Natural killer cell treated with Interleukin-12 subunit alpha and Interleukin-12 subunit beta and Interleukin-15 and Interleukin-18, amount 100 ng/mL, for 72 hours (primary cell): ENCODE data around the gene RMRP. TPM values are rescaled to one million over a fixed set of nuclear protein-coding genes. Genes with fewer than 3 reads are reported as not detected.
A peak's percentile ranks its signal among the peaks of the same experiment; 100 is the strongest.

Source experiments
- ATAC-seq, 2 donors: fragments of 150-1000 bp; cut with Tn5 transposase in 1 of 2; sonication (Bioruptor Pico), chemical (Tn5 transposase) in 1 of 2; 2 replicates each; pipeline ENCODE4 v1.10.0; 2021
- DNase-seq: peaks from one replicate; pipeline ENCODE4 v3.0.0; 2022; ENCODE audit warnings: low spot score
- H3K27ac Mint-ChIP-seq, 2 donors: 1 replicate in 1 of 2; 2 replicates in 1 of 2; pipeline ENCODE4 v1.8.0; 2022; ENCODE audit warnings: mixed read lengths in 2 of 2, mild to moderate bottlenecking in 1 of 2, moderate library complexity in 1 of 2
- H3K27me3 Mint-ChIP-seq, 2 donors: 1 replicate in 1 of 2; 2 replicates in 1 of 2; pipeline ENCODE4 v1.8.0; 2022; ENCODE audit warnings: mixed read lengths in 2 of 2
- H3K36me3 Mint-ChIP-seq: one replicate; pipeline ENCODE4 v1.8.0; 2022; ENCODE audit warnings: mixed read lengths
- H3K4me1 Mint-ChIP-seq, 2 donors: 1 replicate in 1 of 2; 2 replicates in 1 of 2; pipeline ENCODE4 v1.8.0; 2022; ENCODE audit warnings: low read depth in 2 of 2, mixed read lengths in 2 of 2, mild to moderate bottlenecking in 1 of 2
- H3K4me3 Mint-ChIP-seq: one replicate; pipeline ENCODE4 v1.8.0; 2022; ENCODE audit warnings: mixed read lengths
- H3K9me3 Mint-ChIP-seq: 2 replicates; pipeline ENCODE4 v1.8.0; 2022; ENCODE audit warnings: mixed read lengths
- total RNA-seq, 2 donors: library from RNA; stranded (reverse); gene quantifications; one replicate each; pipeline ENCODE4 v1.2.3, GENCODE V29; 2022

The RMRP gene
- 1,000 to 10,000 TPM; 3,856 to 4,437 TPM for total RNA-seq

DNA sequence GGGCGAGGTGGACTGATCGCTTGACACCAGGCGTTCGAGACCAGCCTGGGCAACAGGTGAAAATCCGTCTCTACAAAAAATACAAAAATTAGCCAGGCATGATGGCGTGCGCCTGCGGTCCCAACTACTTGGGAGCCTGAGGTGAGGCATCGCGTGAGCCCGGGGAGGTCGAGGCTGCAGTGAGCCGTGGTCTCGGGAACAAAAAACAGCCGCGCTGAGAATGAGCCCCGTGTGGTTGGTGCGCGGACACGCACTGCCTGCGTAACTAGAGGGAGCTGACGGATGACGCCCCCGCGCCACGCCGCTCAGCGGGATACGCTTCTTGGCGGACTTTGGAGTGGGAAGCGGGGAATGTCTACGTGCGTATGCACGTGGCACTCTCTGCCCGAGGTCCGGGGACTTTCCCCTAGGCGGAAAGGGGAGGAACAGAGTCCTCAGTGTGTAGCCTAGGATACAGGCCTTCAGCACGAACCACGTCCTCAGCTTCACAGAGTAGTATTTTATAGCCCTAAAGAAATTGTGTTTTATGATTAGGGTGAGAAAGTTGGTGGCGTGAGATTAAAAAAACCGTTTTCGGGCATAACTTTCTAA is at the start of gene RMRP:
RMRP (minus strand) TSS at position 474 of the 591 bp plus-strand sequence.
- Mint-ChIP-seq H3K27me3 (no peaks in the 10 kb centered on the region), H3K36me3 (peaks cover 6% of the 10 kb centered on the region), H3K4me3 (peak within 1 kb of the TSS; percentile 88), H3K27ac (peak within 1 kb of the TSS; percentile 99), H3K9me3 (no peaks in the 10 kb centered on the region), H3K4me1 (peaks cover 56 to 58% of the 10 kb centered on the region in 2 donors)
- peak; percentile 97 for DNase-seq
- peak; percentile 95 to 96 for ATAC-seq

DNA sequence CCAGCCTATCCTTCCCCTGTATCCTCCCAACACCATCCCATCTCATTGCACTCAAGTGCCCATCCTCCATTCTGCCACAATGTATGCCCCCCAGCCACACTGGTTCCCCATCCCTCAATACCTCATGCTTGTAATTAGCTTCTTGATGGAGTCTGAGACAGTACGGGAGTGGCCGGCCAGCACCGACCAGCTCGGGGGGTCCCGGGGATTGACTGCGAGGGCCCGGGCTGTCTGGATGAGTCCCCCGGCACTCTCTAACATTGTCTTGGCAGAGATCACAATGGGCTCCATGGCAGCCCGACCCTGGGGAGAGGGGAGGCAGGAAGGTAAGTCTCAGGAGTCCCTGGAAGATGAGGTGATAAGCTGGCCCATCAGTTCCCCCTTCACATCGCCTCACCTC is 49.1 kb upstream of the RMRP start:
- H3K27ac Mint-ChIP-seq, result peak overlapping the region; percentile 20 to 64

DNA sequence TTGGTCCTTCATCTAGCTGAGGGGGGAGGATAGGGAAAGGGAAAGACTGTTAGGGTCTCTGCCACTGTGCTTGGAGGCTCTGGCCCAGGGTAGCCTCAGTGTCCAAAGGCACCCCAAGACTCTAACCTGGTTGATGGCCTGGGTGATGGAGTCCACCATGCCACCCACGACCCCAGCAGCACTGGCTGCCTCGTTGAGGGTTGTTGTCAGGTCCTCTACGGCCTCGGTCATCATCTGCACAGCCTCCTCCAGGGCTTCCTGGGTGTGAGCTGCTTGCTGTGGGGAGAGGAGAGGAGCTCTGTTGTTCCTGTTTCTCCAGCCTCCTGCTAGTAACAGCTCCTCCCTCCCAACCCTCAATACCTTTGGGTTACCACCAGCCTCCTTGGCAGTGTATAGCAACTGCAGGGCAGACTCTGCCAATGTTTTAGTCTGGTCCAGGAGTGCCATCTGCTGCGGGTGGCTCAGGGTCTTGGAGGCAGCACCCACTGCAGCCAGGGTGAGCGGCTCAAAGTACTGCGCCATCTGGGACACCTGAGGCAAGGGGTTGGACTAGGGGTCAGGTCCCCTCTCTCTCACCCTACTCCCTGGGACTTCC is 48.1 kb upstream of the RMRP start:
- ATAC-seq, result peak in 1 of 2 donors; percentile 13
- Mint-ChIP-seq H3K27ac (no peak overlapping the region), H3K9me3 (no peaks in the 10 kb centered on the region), H3K36me3 (peaks cover 36% of the 10 kb centered on the region), H3K4me3 (no peak overlapping the region), H3K27me3 (no peaks in the 10 kb centered on the region), H3K4me1 (peaks cover 0 to 7% of the 10 kb centered on the region in 2 donors)
- DNase-seq, result no peak

More for the DNA sequence above, 49.1 kb upstream of the RMRP start:
- H3K4me3 Mint-ChIP-seq, result no peak overlapping the region
- H3K9me3 Mint-ChIP-seq, result no peaks in the 10 kb centered on the region
- peaks cover 47% of the 10 kb centered on the region for H3K36me3 Mint-ChIP-seq
- no peaks in the 10 kb centered on the region for H3K27me3 Mint-ChIP-seq
- H3K4me1 Mint-ChIP-seq, result peaks cover 0 to 11% of the 10 kb centered on the region in 2 donors
- no peak for ATAC-seq
- no peak for DNase-seq

DNA sequence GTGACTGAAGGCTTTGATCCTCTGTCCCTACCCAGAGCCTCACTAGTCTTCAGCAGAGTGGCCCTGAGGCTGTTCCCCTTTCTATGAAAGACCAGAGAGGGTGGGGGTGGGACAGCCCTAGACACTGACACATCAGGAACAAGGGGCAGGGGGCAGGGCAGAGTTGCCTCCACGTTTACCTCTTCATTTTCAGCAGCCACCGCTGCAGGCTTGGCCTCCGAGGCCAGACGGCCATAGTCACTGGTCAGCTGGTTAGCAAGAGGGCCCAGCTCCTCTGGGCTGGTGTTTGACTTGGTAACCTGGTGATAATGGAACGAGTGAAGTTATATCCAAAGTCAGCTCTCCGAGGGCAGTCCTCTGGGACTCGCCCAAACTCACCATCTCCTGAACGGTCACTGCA is 47.6 kb upstream of the RMRP start:
- peaks cover 31% of the 10 kb centered on the region for H3K36me3 Mint-ChIP-seq
- H3K4me3 Mint-ChIP-seq, result no peak overlapping the region
- H3K27me3 Mint-ChIP-seq, result no peaks in the 10 kb centered on the region
- H3K4me1 Mint-ChIP-seq, result peaks cover 0 to 7% of the 10 kb centered on the region in 2 donors
- H3K27ac Mint-ChIP-seq, result no peak overlapping the region
- no peaks in the 10 kb centered on the region for H3K9me3 Mint-ChIP-seq
- DNase-seq, result no peak
- no peak for ATAC-seq

GRCh38 chr9:35703906-35704672 is 46.3 kb upstream of the RMRP start:
- Mint-ChIP-seq H3K4me1 (peaks cover 0 to 7% of the 10 kb centered on the region in 2 donors), H3K36me3 (peaks cover 28% of the 10 kb centered on the region), H3K9me3 (no peaks in the 10 kb centered on the region), H3K27ac (no peak overlapping the region), H3K27me3 (no peaks in the 10 kb centered on the region), H3K4me3 (no peak overlapping the region)
- DNase-seq (no peak), ATAC-seq (no peak)

GRCh38 chr9:35702696-35703095 is 44.9 kb upstream of the RMRP start:
- Mint-ChIP-seq H3K4me3 (no peak overlapping the region), H3K36me3 (peaks cover 14% of the 10 kb centered on the region), H3K9me3 (no peaks in the 10 kb centered on the region), H3K4me1 (peaks cover 0 to 6% of the 10 kb centered on the region in 2 donors), H3K27me3 (no peaks in the 10 kb centered on the region), H3K27ac (no peak overlapping the region)
- ATAC-seq (no peak), DNase-seq (no peak)

DNA sequence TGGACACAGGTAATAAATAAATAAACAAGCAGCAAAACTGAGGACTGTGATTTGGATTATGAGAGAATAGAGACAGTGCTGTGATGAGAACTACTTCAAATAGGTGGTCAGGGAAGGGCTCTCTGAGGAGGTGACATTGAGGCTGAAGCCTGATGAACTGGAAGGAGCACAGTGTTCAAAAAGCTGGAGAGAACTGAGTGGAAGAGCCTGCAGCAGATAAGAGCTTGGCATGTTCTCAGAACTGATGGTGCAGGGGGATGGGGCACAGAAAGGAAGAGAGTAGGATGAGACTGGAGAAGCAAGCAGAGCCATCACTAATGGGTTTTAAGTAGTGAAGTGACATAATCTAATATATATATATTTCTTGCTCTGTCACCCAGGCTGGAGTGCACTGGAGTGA is 43.1 kb upstream of the RMRP start:
- H3K9me3 Mint-ChIP-seq, result no peaks in the 10 kb centered on the region
- no peaks in the 10 kb centered on the region for H3K27me3 Mint-ChIP-seq
- no peak overlapping the region for H3K27ac Mint-ChIP-seq
- no peak overlapping the region for H3K4me3 Mint-ChIP-seq
- H3K4me1 Mint-ChIP-seq, result peaks cover 8 to 13% of the 10 kb centered on the region in 2 donors
- ATAC-seq (no peak), DNase-seq (no peak)
- peaks cover 16% of the 10 kb centered on the region for H3K36me3 Mint-ChIP-seq

DNA sequence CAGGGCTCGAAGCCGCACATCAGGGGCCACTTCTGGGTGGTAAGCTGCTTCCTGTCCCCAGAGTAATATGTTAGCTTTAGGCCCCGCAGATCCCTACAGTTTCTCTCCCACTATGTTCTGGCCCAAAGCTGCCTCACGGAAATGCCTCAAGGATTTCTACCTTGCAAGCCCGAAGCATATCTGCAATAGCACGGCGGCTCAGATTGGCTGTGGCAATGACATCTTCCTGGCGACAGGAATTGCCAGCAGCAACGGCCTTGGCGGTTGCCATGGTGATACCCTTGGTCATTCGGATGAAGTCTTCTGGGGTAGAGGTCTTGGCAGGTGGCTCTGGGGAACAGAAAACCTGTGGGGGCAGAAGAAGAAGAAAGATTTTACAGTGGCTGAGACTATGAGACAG is 42.2 kb upstream of the RMRP start:
- H3K4me1 Mint-ChIP-seq, result peaks cover 8 to 13% of the 10 kb centered on the region in 2 donors
- ATAC-seq, result no peak
- H3K9me3 Mint-ChIP-seq, result no peaks in the 10 kb centered on the region
- no peak overlapping the region for H3K4me3 Mint-ChIP-seq
- H3K27me3 Mint-ChIP-seq, result no peaks in the 10 kb centered on the region
- H3K36me3 Mint-ChIP-seq, result peaks cover 16% of the 10 kb centered on the region
- DNase-seq, result no peak
- H3K27ac Mint-ChIP-seq, result no peak overlapping the region

DNA sequence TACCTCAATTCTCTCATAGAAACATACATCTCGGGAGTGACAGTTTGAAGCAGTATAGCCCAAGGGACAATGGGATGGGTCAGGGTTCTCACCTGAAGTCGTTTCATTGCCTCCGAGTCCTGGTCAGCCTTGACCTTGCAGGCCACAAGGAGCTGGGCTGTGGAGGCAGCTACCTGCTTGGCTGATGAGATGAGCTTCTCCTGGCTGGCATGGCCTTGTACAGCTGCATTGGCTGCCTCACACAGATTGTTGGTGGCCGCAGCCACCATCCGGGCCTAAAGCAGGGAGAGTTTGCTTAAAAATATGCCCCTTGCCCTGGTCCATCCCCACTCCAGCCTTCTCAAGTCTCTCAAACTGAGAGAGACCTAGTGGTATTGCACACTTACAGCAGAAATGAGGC is 40.4 kb upstream of the RMRP start:
- peaks cover 14% of the 10 kb centered on the region for H3K36me3 Mint-ChIP-seq
- H3K9me3 Mint-ChIP-seq, result no peaks in the 10 kb centered on the region
- ATAC-seq, result no peak
- no peaks in the 10 kb centered on the region for H3K27me3 Mint-ChIP-seq
- no peak for DNase-seq
- H3K27ac Mint-ChIP-seq, result peak overlapping the region in 1 of 2 donors; percentile 43
- H3K4me1 Mint-ChIP-seq, result peaks cover 8 to 13% of the 10 kb centered on the region in 2 donors
- H3K4me3 Mint-ChIP-seq, result no peak overlapping the region

GRCh38 chr9:35697486-35697885 is 39.7 kb upstream of the RMRP start:
- no peak overlapping the region for H3K27ac Mint-ChIP-seq
- peaks cover 9% of the 10 kb centered on the region for H3K36me3 Mint-ChIP-seq
- DNase-seq (peak; percentile 37), ATAC-seq (no peak)
- peaks cover 8 to 13% of the 10 kb centered on the region in 2 donors for H3K4me1 Mint-ChIP-seq
- no peak overlapping the region for H3K4me3 Mint-ChIP-seq
- H3K9me3 Mint-ChIP-seq, result no peaks in the 10 kb centered on the region
- H3K27me3 Mint-ChIP-seq, result no peaks in the 10 kb centered on the region

DNA sequence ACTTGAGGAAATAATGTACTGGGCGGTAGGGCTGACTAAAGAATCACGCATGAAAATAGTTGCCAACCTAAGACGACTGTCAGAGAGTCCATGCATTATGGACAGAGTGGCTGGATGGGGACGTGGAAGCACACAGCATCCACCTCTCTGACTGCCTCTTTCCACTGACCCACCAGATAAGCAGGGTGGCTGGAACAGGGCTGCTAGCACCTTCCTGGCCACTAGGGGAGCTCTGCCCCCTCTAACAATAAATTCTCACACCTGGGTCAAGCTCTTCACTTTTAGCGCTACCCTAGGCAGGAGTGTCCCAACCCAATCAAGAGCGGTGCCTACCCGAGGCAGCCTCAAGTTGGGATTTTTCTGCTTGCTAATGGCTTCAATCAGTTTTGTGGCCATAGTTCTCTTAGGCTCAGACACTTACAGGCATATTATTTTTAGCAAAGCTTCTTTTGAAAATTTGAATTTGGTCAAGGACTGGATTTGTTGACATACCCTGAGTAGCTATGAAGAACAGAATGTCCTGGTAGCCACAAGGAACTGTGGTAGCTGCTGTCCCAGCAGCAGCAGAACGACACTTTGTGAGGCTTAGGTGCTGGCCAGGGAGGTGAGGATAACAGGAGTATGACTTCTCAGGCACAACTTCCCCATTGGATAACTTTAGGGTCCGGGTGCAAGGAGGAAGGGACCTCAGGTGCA is 38.8 kb upstream of the RMRP start:
- peak overlapping the region in 1 of 2 donors; percentile 17 for H3K27ac Mint-ChIP-seq
- peak; percentile 69 for DNase-seq
- peaks cover 8 to 18% of the 10 kb centered on the region in 2 donors for H3K4me1 Mint-ChIP-seq
- H3K9me3 Mint-ChIP-seq, result no peaks in the 10 kb centered on the region
- ATAC-seq, result peak; percentile 81 to 84
- H3K27me3 Mint-ChIP-seq, result no peaks in the 10 kb centered on the region
- H3K4me3 Mint-ChIP-seq, result no peak overlapping the region
- H3K36me3 Mint-ChIP-seq, result peaks cover 9% of the 10 kb centered on the region

GRCh38 chr9:35695943-35696401 is 38.2 kb upstream of the RMRP start:
- no peak overlapping the region for H3K4me3 Mint-ChIP-seq
- H3K27me3 Mint-ChIP-seq, result no peaks in the 10 kb centered on the region
- H3K4me1 Mint-ChIP-seq, result peaks cover 14 to 20% of the 10 kb centered on the region in 2 donors
- DNase-seq, result no peak
- H3K9me3 Mint-ChIP-seq, result no peaks in the 10 kb centered on the region
- ATAC-seq, result no peak
- H3K27ac Mint-ChIP-seq, result no peak overlapping the region
- peaks cover 9% of the 10 kb centered on the region for H3K36me3 Mint-ChIP-seq

GRCh38 chr9:35691757-35692301 is 34.0 kb upstream of the RMRP start:
- Mint-ChIP-seq H3K4me1 (peaks cover 11 to 21% of the 10 kb centered on the region in 2 donors), H3K27ac (peak overlapping the region; percentile 16 to 58), H3K36me3 (peaks cover 4% of the 10 kb centered on the region), H3K27me3 (no peaks in the 10 kb centered on the region), H3K9me3 (no peaks in the 10 kb centered on the region), H3K4me3 (peak overlapping the region; percentile 91)
- no peak for DNase-seq
- ATAC-seq, result no peak
